Measurements from ENCODE around the gene GYG2. TPM values are rescaled to one million over a fixed set of nuclear protein-coding genes. Genes with fewer than 3 reads are reported as not detected.
"Not testable (repeated sequence)": the region's sequence is repeated elsewhere in the genome, so short reads cannot be mapped to it uniquely, and the experiment has no call there.

The GYG2 gene
- polyA plus RNA-seq (2013, experiment 1 of 2): 44.8 TPM
- 47.1 TPM for polyA plus RNA-seq (2013, experiment 2 of 2)

DNA sequence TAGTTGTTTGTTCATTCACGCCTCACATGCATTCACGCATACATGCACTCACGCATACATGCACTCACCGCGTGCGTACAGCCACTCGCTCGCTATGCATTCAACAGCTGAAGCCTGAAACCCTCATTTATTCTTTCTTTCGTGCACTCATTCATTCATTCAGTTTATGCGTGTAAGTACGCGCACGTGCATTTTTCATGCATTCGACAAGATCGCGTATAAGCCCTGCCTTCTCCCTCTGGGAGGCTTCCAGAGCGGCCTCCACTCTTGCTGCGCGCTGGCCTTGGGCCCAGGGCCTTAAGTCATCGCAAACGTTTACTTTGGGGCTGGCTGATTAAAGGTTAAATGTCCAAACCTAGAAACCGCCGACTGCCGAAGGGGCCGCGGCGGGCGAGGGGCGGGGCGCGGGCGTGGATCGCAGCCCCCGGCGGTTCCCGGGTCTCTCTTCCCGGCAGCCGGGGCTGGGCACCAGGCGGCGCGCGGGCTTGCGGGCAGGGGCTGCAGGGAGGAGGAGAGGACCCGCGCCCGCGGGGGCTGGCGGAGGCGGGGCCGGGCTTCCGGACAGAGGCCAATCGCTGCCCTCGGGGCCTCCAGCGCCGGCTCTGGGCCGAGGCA, at the start of gene GYG2:
GYG2 (plus strand) TSS at position 587 of the 615 bp plus-strand sequence. CDS start 1,259 bp downstream, outside the sequence.
- WGBS (ENCODE audit: extremely low coverage, insufficient coverage, low lambda C conversion rate): no CpG with 5 or more reads among the region's 56 CpGs

DNA sequence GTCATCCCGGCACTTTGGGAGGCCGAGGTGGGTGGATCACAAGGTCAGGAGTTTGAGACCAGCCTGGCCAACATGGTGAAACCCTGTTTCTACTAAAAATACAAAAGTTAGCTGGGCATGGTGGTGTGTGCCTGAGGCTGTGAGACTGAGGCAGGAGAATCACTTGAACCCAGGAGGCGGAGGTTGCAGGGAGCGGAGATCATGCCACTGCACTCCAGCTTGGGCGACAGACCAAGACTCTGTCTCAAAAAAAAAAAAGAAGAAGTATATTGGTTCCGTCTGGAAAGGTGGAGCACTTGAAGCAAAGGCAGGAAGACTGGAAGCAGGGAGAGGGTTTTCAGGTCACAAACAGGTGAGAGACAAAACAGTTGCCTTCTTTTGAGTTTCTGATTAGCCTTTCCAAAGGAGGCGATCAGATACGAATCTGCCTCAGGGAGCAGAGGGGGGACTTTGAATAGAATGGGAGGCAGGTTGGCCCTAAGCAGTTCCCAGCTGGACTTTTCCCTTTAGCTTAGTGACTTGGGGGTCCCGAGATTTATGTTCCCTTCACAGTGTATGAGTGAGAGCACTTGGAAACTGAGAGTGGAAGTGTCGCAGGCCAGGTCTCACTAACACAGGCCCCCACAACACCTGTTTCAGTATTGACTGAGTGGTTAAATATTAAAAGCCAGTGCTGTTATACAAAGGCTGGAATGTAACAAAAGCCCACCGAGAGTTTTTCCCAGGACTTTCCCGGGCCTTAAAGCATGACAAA, 48.1 kb upstream of the GYG2 start:
- Histone ChIP-seq H2BK15ac (replicated peaks; ENCODE audit: low read depth) (peak overlapping the region; percentile 42), H2BK120ac (ENCODE audit: low read depth, low read length) (peak overlapping the region; percentile 92), H3K56ac (ENCODE audit: low read length) (peak overlapping the region; percentile 75), H2BK5ac (ENCODE audit: low read length) (peak overlapping the region; percentile 95), H3K4ac (ENCODE audit: low read depth, low read length) (peak overlapping the region; percentile 91), H3K27ac (ENCODE audit: low read depth, low read length) (peak overlapping the region; percentile 94), H4K8ac (ENCODE audit: low read depth, low read length) (peak overlapping the region; percentile 56), H3K18ac (ENCODE audit: low read length) (peak overlapping the region; percentile 95)
- not testable (repeated sequence) for H3K79me2 ChIP-seq (ENCODE audit: control insufficient read depth, insufficient read depth, low read length); H2AK5ac ChIP-seq (ENCODE audit: low read length); H3K4me1 ChIP-seq (ENCODE audit: control insufficient read depth, low read depth, low read length); H3K36me3 ChIP-seq (ENCODE audit: control insufficient read depth, insufficient read depth, low read length); H4K5ac ChIP-seq (ENCODE audit: low read length); H3K4me3 ChIP-seq (ENCODE audit: low read length); H3K27me3 ChIP-seq (ENCODE audit: insufficient read depth, low read length, poor library complexity); H3K4me2 ChIP-seq (ENCODE audit: low read length); H3K9ac ChIP-seq (ENCODE audit: low read length); H3K79me1 ChIP-seq (ENCODE audit: low read length); H3K23ac ChIP-seq (ENCODE audit: low read length)
- peak; percentile 90 for DNase-seq
- WGBS (ENCODE audit: extremely low coverage, insufficient coverage, low lambda C conversion rate): no CpG with 5 or more reads among the region's 12 CpGs

More for the DNA sequence above, at the start of gene GYG2:
- Histone ChIP-seq H3K56ac (ENCODE audit: low read length) (peak within 1 kb of the TSS; percentile 82), H3K79me1 (ENCODE audit: low read length) (no peaks in the 10 kb centered on the region), H2BK120ac (ENCODE audit: low read depth, low read length) (no peak within 1 kb of the TSS), H3K4me3 (ENCODE audit: low read length) (peak within 1 kb of the TSS; percentile 29), H3K4me1 (ENCODE audit: control insufficient read depth, low read depth, low read length) (no peaks in the 10 kb centered on the region), H3K27ac (ENCODE audit: low read depth, low read length) (no peak within 1 kb of the TSS), H3K36me3 (ENCODE audit: control insufficient read depth, insufficient read depth, low read length) (no peaks in the 10 kb centered on the region), H3K9ac (ENCODE audit: low read length) (peak within 1 kb of the TSS; percentile 71), H4K5ac (ENCODE audit: low read length) (no peak within 1 kb of the TSS), H2BK5ac (ENCODE audit: low read length) (no peak within 1 kb of the TSS), H4K8ac (ENCODE audit: low read depth, low read length) (no peak within 1 kb of the TSS), H3K4me2 (ENCODE audit: low read length) (peak within 1 kb of the TSS; percentile 42), H2AK5ac (ENCODE audit: low read length) (no peak within 1 kb of the TSS), H2BK15ac (replicated peaks; ENCODE audit: low read depth) (no peak within 1 kb of the TSS), H3K18ac (ENCODE audit: low read length) (peak within 1 kb of the TSS; percentile 94), H3K27me3 (ENCODE audit: insufficient read depth, low read length, poor library complexity) (no peaks in the 10 kb centered on the region), H3K23ac (ENCODE audit: low read length) (no peak within 1 kb of the TSS), H3K79me2 (ENCODE audit: control insufficient read depth, insufficient read depth, low read length) (peaks cover 6% of the 10 kb centered on the region), H3K4ac (ENCODE audit: low read depth, low read length) (peak within 1 kb of the TSS; percentile 92)
- DNase-seq: peak; percentile 82

DNA sequence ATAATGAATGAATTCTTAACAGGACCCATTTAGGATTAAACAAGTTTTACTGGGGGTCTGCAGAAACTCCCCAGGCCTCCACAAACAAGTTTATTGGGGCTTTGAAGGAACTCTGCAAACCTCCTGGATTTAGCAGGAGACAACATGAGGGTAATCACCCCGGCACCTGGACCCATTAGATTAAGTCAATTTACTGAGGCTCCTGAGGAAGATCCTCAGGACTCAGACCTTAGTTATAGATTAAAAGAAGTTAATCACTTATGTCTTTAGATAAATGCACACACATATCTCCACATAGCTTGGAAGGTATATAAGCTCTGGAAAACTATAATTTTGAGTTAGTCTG, 47.5 kb upstream of the GYG2 start:
- no peaks in the 10 kb centered on the region for H3K79me1 ChIP-seq (ENCODE audit: low read length)
- peak overlapping the region; percentile 95 for H2BK5ac ChIP-seq (ENCODE audit: low read length)
- H2BK120ac ChIP-seq (ENCODE audit: low read depth, low read length): peak overlapping the region; percentile 92

DNA sequence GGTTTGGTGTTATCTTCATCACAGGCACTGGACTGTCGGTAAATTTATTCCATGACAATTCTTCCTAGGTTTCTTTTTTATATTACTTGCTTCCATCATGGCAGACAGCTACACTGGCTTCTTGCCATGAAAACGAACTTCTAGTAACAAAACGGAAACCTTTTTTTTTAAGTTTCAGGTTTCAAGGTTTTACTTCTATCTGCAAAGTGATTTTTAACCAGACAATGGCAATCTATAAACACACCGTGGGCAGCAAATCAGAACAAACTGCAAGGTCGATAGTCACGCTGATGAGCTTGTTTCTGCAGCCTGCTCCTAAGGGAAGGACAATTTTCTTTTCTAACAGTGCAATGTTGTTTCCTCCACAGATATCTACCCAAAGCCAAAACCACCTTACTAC, 47.0 kb upstream of the GYG2 start:
- peak overlapping the region; percentile 61 for H2BK120ac ChIP-seq (ENCODE audit: low read depth, low read length)
- WGBS (ENCODE audit: extremely low coverage, insufficient coverage, low lambda C conversion rate): no CpG with 5 or more reads among the region's 6 CpGs
- no peak overlapping the region for H2BK15ac ChIP-seq (replicated peaks; ENCODE audit: low read depth)
- DNase-seq: no peak
- H3K56ac ChIP-seq (ENCODE audit: low read length): peak overlapping the region; percentile 76
- no peaks in the 10 kb centered on the region for H3K36me3 ChIP-seq (ENCODE audit: control insufficient read depth, insufficient read depth, low read length)
- no peak overlapping the region for H3K4me3 ChIP-seq (ENCODE audit: low read length)
- H3K4ac ChIP-seq (ENCODE audit: low read depth, low read length): no peak overlapping the region
- no peak overlapping the region for H4K8ac ChIP-seq (ENCODE audit: low read depth, low read length)
- no peaks in the 10 kb centered on the region for H3K79me2 ChIP-seq (ENCODE audit: control insufficient read depth, insufficient read depth, low read length)
- peak overlapping the region; percentile 63 for H2BK5ac ChIP-seq (ENCODE audit: low read length)
- no peaks in the 10 kb centered on the region for H3K79me1 ChIP-seq (ENCODE audit: low read length)
- H2AK5ac ChIP-seq (ENCODE audit: low read length): no peak overlapping the region
- H3K4me2 ChIP-seq (ENCODE audit: low read length): no peak overlapping the region
- H3K27ac ChIP-seq (ENCODE audit: low read depth, low read length): peak overlapping the region; percentile 57
- H3K18ac ChIP-seq (ENCODE audit: low read length): peak overlapping the region; percentile 47
- H3K4me1 ChIP-seq (ENCODE audit: control insufficient read depth, low read depth, low read length): peaks cover 2% of the 10 kb centered on the region
- no peaks in the 10 kb centered on the region for H3K27me3 ChIP-seq (ENCODE audit: insufficient read depth, low read length, poor library complexity)
- no peak overlapping the region for H3K23ac ChIP-seq (ENCODE audit: low read length)
- H3K9ac ChIP-seq (ENCODE audit: low read length): no peak overlapping the region
- H4K5ac ChIP-seq (ENCODE audit: low read length): no peak overlapping the region

More for the DNA sequence above, 47.5 kb upstream of the GYG2 start:
- H3K4ac ChIP-seq (ENCODE audit: low read depth, low read length): peak overlapping the region; percentile 91
- H3K27ac ChIP-seq (ENCODE audit: low read depth, low read length): peak overlapping the region; percentile 94
- H3K23ac ChIP-seq (ENCODE audit: low read length): no peak overlapping the region
- peak overlapping the region; percentile 16 for H3K9ac ChIP-seq (ENCODE audit: low read length)
- H3K4me3 ChIP-seq (ENCODE audit: low read length): no peak overlapping the region
- H3K36me3 ChIP-seq (ENCODE audit: control insufficient read depth, insufficient read depth, low read length): no peaks in the 10 kb centered on the region
- WGBS (ENCODE audit: extremely low coverage, insufficient coverage, low lambda C conversion rate): no CpG with 5 or more reads among the region's 1 CpG
- peaks cover 2% of the 10 kb centered on the region for H3K4me1 ChIP-seq (ENCODE audit: control insufficient read depth, low read depth, low read length)
- H4K8ac ChIP-seq (ENCODE audit: low read depth, low read length): no peak overlapping the region
- H3K79me2 ChIP-seq (ENCODE audit: control insufficient read depth, insufficient read depth, low read length): no peaks in the 10 kb centered on the region
- DNase-seq: no peak
- H3K56ac ChIP-seq (ENCODE audit: low read length): peak overlapping the region; percentile 75
- peak overlapping the region; percentile 95 for H3K18ac ChIP-seq (ENCODE audit: low read length)
- H2AK5ac ChIP-seq (ENCODE audit: low read length): no peak overlapping the region
- no peak overlapping the region for H4K5ac ChIP-seq (ENCODE audit: low read length)
- H2BK15ac ChIP-seq (replicated peaks; ENCODE audit: low read depth): peak overlapping the region; percentile 42
- H3K4me2 ChIP-seq (ENCODE audit: low read length): no peak overlapping the region
- no peaks in the 10 kb centered on the region for H3K27me3 ChIP-seq (ENCODE audit: insufficient read depth, low read length, poor library complexity)

DNA sequence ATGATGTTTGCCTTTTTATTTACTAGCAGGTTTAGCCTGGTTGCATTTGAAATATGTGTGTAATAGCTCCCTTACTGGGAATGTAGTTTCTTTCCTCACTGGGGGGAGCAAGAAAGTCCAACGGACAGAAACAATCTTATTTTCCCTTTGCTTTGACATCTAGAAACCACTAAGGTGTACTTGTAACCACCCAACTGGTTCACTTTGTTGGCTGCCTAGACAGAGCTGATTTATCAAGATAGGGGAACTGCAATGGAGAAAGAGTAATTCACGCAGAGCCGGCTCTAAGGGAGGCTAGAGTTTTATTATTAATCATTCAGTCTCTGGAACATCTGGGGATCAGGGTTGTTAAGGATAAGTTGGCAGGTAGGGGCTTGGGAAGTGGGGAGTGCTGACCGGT, 46.6 kb upstream of the GYG2 start:
- Histone ChIP-seq H3K4me3 (ENCODE audit: low read length) (no peak overlapping the region), H3K4ac (ENCODE audit: low read depth, low read length) (no peak overlapping the region), H3K79me1 (ENCODE audit: low read length) (no peaks in the 10 kb centered on the region), H3K27ac (ENCODE audit: low read depth, low read length) (peak overlapping the region; percentile 57), H3K27me3 (ENCODE audit: insufficient read depth, low read length, poor library complexity) (no peaks in the 10 kb centered on the region), H4K5ac (ENCODE audit: low read length) (no peak overlapping the region), H3K36me3 (ENCODE audit: control insufficient read depth, insufficient read depth, low read length) (no peaks in the 10 kb centered on the region), H4K8ac (ENCODE audit: low read depth, low read length) (no peak overlapping the region), H3K79me2 (ENCODE audit: control insufficient read depth, insufficient read depth, low read length) (no peaks in the 10 kb centered on the region), H3K18ac (ENCODE audit: low read length) (peak overlapping the region; percentile 47), H2BK120ac (ENCODE audit: low read depth, low read length) (peak overlapping the region; percentile 61), H3K9ac (ENCODE audit: low read length) (no peak overlapping the region), H2AK5ac (ENCODE audit: low read length) (no peak overlapping the region), H2BK15ac (replicated peaks; ENCODE audit: low read depth) (no peak overlapping the region), H3K4me2 (ENCODE audit: low read length) (no peak overlapping the region), H3K56ac (ENCODE audit: low read length) (peak overlapping the region; percentile 76), H3K23ac (ENCODE audit: low read length) (no peak overlapping the region), H2BK5ac (ENCODE audit: low read length) (peak overlapping the region; percentile 63), H3K4me1 (ENCODE audit: control insufficient read depth, low read depth, low read length) (peaks cover 2% of the 10 kb centered on the region)
- DNase-seq: no peak
- WGBS (ENCODE audit: extremely low coverage, insufficient coverage, low lambda C conversion rate): no CpG with 5 or more reads among the region's 4 CpGs

Data from mesendoderm (in vitro differentiated cells).